Heart left ventricle (tissue), 16 donors: ENCODE measurements around the gene ALDH1L1. TPM values are rescaled to one million over a fixed set of nuclear protein-coding genes. Genes with fewer than 3 reads are reported as not detected.

ENCODE experiments used
- ATAC-seq, 4 donors: fragments of 200-7000 bp; cut with Tn5 transposase; one replicate each; pipeline ENCODE4 v1.9.1; 2020 to 2022; ENCODE audit warnings: moderate library complexity in 4 of 4, mild to moderate bottlenecking in 3 of 4, moderate number of reproducible peaks in 1 of 4
- DNase-seq, 5 donors: peaks; one replicate each; pipeline ENCODE4 v3.0.0-alpha.2; 2020
- H3K27ac ChIP-seq, 12 donors: fragments of 200-600 bp; sonication (generic) in 4 of 12; one replicate each; pipeline versions ENCODE4 v1.5.0 to v1.8.0; 2016 to 2022; ENCODE audit warnings: mild to moderate bottlenecking in 2 of 12
- H3K27me3 ChIP-seq, 9 donors: fragments of 200-600 bp; sonication (generic) in 2 of 9; one replicate each; pipeline versions ENCODE4 v1.5.1 to v1.8.0; 2016 to 2022; ENCODE audit warnings: mild to moderate bottlenecking in 3 of 9
- H3K36me3 ChIP-seq, 9 donors: fragments of 200-600 bp; sonication (generic) in 2 of 9; one replicate each; pipeline versions ENCODE4 v1.5.0 to v1.8.0; 2018 to 2022; ENCODE audit warnings: mild to moderate bottlenecking in 2 of 9
- H3K4me1 ChIP-seq, 12 donors: fragments of 200-600 bp; sonication (generic) in 4 of 12; one replicate each; pipeline versions ENCODE4 v1.5.0 to v1.8.0; 2016 to 2022; ENCODE audit warnings: mild to moderate bottlenecking in 3 of 12
- H3K4me3 ChIP-seq, 12 donors: fragments of 200-600 bp; sonication (generic) in 4 of 12; one replicate each; pipeline versions ENCODE4 v1.5.0 to v1.8.0; 2017 to 2022; ENCODE audit warnings: mild to moderate bottlenecking in 9 of 12, moderate library complexity in 4 of 12
- H3K9me3 ChIP-seq, 12 donors: fragments of 200-600 bp; sonication (generic) in 4 of 12; one replicate each; pipeline versions ENCODE4 v1.5.0 to v1.8.0; 2016 to 2022; ENCODE audit warnings: mild to moderate bottlenecking in 1 of 12
- CTCF ChIP-seq, 12 donors: fragments of 200-600 bp; sonication (generic) in 4 of 12; IDR thresholded peaks; one replicate each; pipeline versions ENCODE4 v1.5.0 to v1.8.0; 2018 to 2022; ENCODE audit warnings: antibody characterized with exemption in 12 of 12, mild to moderate bottlenecking in 5 of 12
- POLR2A ChIP-seq, 2 donors: fragments of 450-650 bp; IDR thresholded peaks; one replicate each; pipeline ENCODE4 v1.6.1; 2017; ENCODE audit warnings: antibody characterized with exemption in 2 of 2, mild to moderate bottlenecking in 2 of 2, moderate library complexity in 2 of 2
- WGBS, 4 donors: extraction: QIAGEN DNeasy Blood & Tissue Kit in 2 of 4; methylation state at CpG; one replicate each; pipeline versions ENCODE4 v1.1.5 to v1.1.7; 2013 to 2018; 5-methylcytosine and 5-hydroxymethylcytosine counted together
- intact Hi-C, 10 donors: fragments of 100-400 bp; cut with DNase I; formaldehyde crosslinking; loops; one replicate each; pipeline versions ENCODE4 v1.11.1 to v1.14.2; 2022
- polyA plus RNA-seq, 2 donors: library from polyadenylated mRNA; stranded (reverse); fragments of 200-250 nt; gene quantifications; one replicate each; pipeline ENCODE4 v1.2.3, GENCODE V29; 2013
- total RNA-seq, 9 donors: library from RNA; depleted of rRNA in 2 of 9; stranded (reverse); fragments of >200 nt in 2 of 9; fragmentation: NEBNext Ultra II Directional in 3 of 9; extraction: Animal tissue kit (Norgen Biotek cat#: 25700) in 3 of 9; gene quantifications; one replicate each; pipeline versions ENCODE4 v1.1.0 to v1.2.4, GENCODE V29; 2016 to 2023
- donor health status: ischemic (EF 13 %, LVEDD 7.1; RV severe dilation, severe dysfunction).
- donor health status: healthy with polysubstance abuse.
- donor health status: DM: no; HTN: yes; CAD: no.
- donor health status: DM: no; HTN: no; CAD: no.
- donor health status: ischemic (EF 25% LVEDD 6.9; RV normal size, moderate dysfunction).
- donor health status: ischemic (EF 25% LVEDD 5.7; RV mildly dilated, moderate dysfunction).
- donor health status: healthy.
- donor health status: DM: yes; HTN: yes; CAD: no.
- donor health status: ischemic (EF 35%, LVEDD 5.7; RV mildly dilated, moderate dysfunction).
- donor health status: nonischemic (EF 11% LVEDD 7.7; RV severe dilation, severe dysfunction).
- donor health status: DM: yes; HTN: yes; CAD: no.
- donor health status: PGD.
- donor health status: ischemic (EF 29% LVEDD 5.4; RV normal size, mild dysfunction).
- donor health status: nonischemic (EF 23%, LVEDD 6.1; RV moderate dilation, normal function).

ALDH1L1 gene
- total and polyA plus RNA-seq, 11 donors = 13.4 to 74.1 (median 29.0) TPM

- Histone ChIP-seq H3K9me3 (no peaks in the 10 kb centered on the region), H3K4me3 (no peak overlapping the region), H3K27ac (no peak overlapping the region), H3K27me3 (no peaks in the 10 kb centered on the region), H3K4me1 (no peaks in the 10 kb centered on the region), H3K36me3 (peaks cover 0 to 17% (median 0%) of the 10 kb centered on the region in 9 donors)
- 74 to 92% (median 86%) methylated on average over 3 of the region's 3 CpGs for WGBS, 4 donors
- ATAC-seq (no peak), DNase-seq (peak in 2 of 5 donors; percentile 4 to 25)
- TF ChIP-seq CTCF (IDR thresholded peaks at IDR 0.05) (no peak), POLR2A (IDR thresholded peaks at IDR 0.05) (no peak)
- intact Hi-C loops = no loop called here
Measured at GRCh38 chr3:126149256-126149902, 31.0 kb downstream of the ALDH1L1 start.

GRCh38 chr3:126147932-126148683 is 32.3 kb downstream of the ALDH1L1 start:
- no peak overlapping the region for H3K4me3 ChIP-seq
- peaks cover 0 to 8% (median 0%) of the 10 kb centered on the region in 9 donors for H3K36me3 ChIP-seq
- no peak for ATAC-seq
- H3K27me3 ChIP-seq = no peaks in the 10 kb centered on the region
- no peak for TF ChIP-seq POLR2A (IDR thresholded peaks at IDR 0.05)
- TF ChIP-seq CTCF (IDR thresholded peaks at IDR 0.05) = no peak
- WGBS, 4 donors = 87 to 89% (median 88%) methylated on average over 7 to 15 of the region's 15 CpGs
- no peaks in the 10 kb centered on the region for H3K9me3 ChIP-seq
- H3K4me1 ChIP-seq = no peaks in the 10 kb centered on the region
- H3K27ac ChIP-seq = no peak overlapping the region
- DNase-seq = peak in 3 of 5 donors; percentile 6 to 28 (median 7)
- intact Hi-C loops = no loop called here

- ATAC-seq (no peak), DNase-seq (peak in 2 of 5 donors; percentile 7 to 35)
- intact Hi-C loops = no loop called here
- no peaks in the 10 kb centered on the region for H3K9me3 ChIP-seq
- no peaks in the 10 kb centered on the region for H3K4me1 ChIP-seq
- no peak overlapping the region for H3K4me3 ChIP-seq
- no peak for TF ChIP-seq CTCF (IDR thresholded peaks at IDR 0.05)
- TF ChIP-seq POLR2A (IDR thresholded peaks at IDR 0.05) = no peak
- H3K27ac ChIP-seq = no peak overlapping the region
- 87 to 91% (median 88%) methylated on average over 4 to 7 of the region's 7 CpGs for WGBS, 4 donors
- no peaks in the 10 kb centered on the region for H3K27me3 ChIP-seq
- peaks cover 0 to 5% (median 0%) of the 10 kb centered on the region in 9 donors for H3K36me3 ChIP-seq
Measured at GRCh38 chr3:126147147-126147931, 33.0 kb downstream of the ALDH1L1 start.
